Lower leg skin (tissue), 3 donors: ENCODE measurements around the gene ANK3.

ENCODE experiments used
- CTCF ChIP-seq, 3 donors: fragments of 450-650 bp; IDR thresholded peaks; one replicate each; pipeline ENCODE4 v1.5.1; 2016; ENCODE audit warnings: antibody characterized with exemption in 3 of 3, mild to moderate bottlenecking in 3 of 3, moderate library complexity in 2 of 3
- POLR2A ChIP-seq, 2 donors: fragments of 450-650 bp; IDR thresholded peaks; one replicate each; pipeline ENCODE4 v1.6.1; 2016 to 2017; ENCODE audit warnings: antibody characterized with exemption in 2 of 2, mild to moderate bottlenecking in 1 of 2, moderate library complexity in 1 of 2

GRCh38 chr10:60042262-60042661, 347.4 kb downstream of the ANK3 start:
- TF ChIP-seq CTCF (IDR thresholded peaks at IDR 0.05) (no peak), POLR2A (IDR thresholded peaks at IDR 0.05) (no peak)
